ENCODE data around the gene KRT26.

The KRT26 gene

DNA sequence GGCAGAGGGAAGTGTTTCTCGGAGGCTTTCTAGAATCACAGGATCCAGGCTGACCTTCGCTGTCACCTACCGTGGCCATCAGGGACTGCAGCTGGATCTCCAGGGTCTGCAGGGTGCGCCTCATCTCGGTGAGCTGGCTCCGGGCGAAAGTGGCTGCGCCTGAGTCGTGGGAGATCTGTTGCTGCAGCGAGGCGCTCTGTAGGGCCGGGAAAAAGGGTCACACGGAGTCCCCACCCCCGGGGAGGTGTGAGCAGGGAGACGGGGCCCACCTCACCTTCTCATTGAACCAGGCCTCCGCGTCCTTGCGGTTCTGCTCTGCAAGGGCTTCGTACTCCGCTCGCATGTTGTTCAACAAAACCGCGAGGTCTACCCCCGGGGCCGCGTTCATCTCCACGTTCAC lies 24.8 kb upstream of the KRT26 start:
- Histone ChIP-seq H3K36me3 (ENCODE audit: low read length) (no peaks in the 10 kb centered on the region), H3K4me3 (ENCODE audit: insufficient read depth, low read length, poor library complexity, severe bottlenecking) (no peak overlapping the region), H3F3A (ENCODE audit: insufficient read depth) (no peaks in the 10 kb centered on the region), H4K20me1 (ENCODE audit: low read depth, low read length) (no peaks in the 10 kb centered on the region), H3K27ac (ENCODE audit: low read depth, low read length) (no peak overlapping the region), H3K79me2 (ENCODE audit: insufficient read depth, low read length) (no peaks in the 10 kb centered on the region), H3K9ac (ENCODE audit: low read length) (no peak overlapping the region), H3K4me2 (ENCODE audit: low read depth, low read length, poor library complexity, severe bottlenecking) (no peak overlapping the region), H3K9me2 (replicated peaks; ENCODE audit: insufficient read depth, low read length) (no peaks in the 10 kb centered on the region), H3K27me3 (ENCODE audit: low read length) (no peaks in the 10 kb centered on the region), H3K9me3 (ENCODE audit: insufficient read depth, low read length) (no peaks in the 10 kb centered on the region), H2AFZ (ENCODE audit: low read depth, low read length, severe bottlenecking) (no peak overlapping the region)
- TF ChIP-seq EZH2phosphoT487 (conservative IDR thresholded peaks at IDR 0.05; ENCODE audit: low read length), result no peak
- TF ChIP-seq, protein P1, sequence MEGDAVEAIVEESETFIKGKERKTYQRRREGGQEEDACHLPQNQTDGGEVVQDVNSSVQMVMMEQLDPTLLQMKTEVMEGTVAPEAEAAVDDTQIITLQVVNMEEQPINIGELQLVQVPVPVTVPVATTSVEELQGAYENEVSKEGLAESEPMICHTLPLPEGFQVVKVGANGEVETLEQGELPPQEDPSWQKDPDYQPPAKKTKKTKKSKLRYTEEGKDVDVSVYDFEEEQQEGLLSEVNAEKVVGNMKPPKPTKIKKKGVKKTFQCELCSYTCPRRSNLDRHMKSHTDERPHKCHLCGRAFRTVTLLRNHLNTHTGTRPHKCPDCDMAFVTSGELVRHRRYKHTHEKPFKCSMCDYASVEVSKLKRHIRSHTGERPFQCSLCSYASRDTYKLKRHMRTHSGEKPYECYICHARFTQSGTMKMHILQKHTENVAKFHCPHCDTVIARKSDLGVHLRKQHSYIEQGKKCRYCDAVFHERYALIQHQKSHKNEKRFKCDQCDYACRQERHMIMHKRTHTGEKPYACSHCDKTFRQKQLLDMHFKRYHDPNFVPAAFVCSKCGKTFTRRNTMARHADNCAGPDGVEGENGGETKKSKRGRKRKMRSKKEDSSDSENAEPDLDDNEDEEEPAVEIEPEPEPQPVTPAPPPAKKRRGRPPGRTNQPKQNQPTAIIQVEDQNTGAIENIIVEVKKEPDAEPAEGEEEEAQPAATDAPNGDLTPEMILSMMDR (IDR thresholded peaks at IDR 0.05; ENCODE audit: insufficient read depth, low read length, poor library complexity, severe bottlenecking), result no peak

DNA sequence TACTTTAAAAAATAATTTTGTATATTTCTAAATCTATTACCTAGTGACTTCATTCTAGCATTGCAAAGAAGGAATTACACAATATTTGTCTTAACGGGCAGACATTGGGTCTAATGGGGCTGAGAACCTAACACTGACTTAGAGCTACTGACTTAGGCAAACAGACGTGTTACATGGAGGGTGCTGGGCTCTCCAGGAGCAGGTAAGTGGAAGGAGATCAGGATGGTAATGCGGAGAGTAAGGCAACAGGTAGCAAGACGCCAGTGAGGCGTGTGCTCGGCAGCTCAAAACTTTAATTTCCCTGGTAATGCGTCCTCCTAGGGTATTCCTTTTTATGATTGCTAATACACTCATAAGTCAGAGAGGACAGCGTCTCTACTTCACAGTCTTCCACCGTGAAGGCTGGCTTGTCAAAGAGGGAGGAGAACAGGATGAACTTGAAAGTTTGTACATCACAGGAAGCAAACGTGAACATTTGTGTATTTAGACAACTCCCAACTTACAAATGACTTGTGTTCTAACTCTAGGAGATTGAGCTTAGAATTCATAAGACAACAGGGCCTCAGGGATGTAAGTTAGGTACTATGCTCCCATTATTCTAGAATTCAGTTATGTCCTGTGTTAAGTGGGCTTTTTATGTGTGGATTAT lies 23.1 kb upstream of the KRT26 start:
- Histone ChIP-seq H3K9me3 (ENCODE audit: insufficient read depth, low read length) (no peaks in the 10 kb centered on the region), H4K20me1 (ENCODE audit: low read depth, low read length) (no peaks in the 10 kb centered on the region), H3K4me3 (ENCODE audit: insufficient read depth, low read length, poor library complexity, severe bottlenecking) (no peak overlapping the region), H3K79me2 (ENCODE audit: insufficient read depth, low read length) (no peaks in the 10 kb centered on the region), H3F3A (ENCODE audit: insufficient read depth) (no peaks in the 10 kb centered on the region), H3K27ac (ENCODE audit: low read depth, low read length) (no peak overlapping the region), H2AFZ (ENCODE audit: low read depth, low read length, severe bottlenecking) (no peak overlapping the region), H3K9ac (ENCODE audit: low read length) (no peak overlapping the region), H3K4me2 (ENCODE audit: low read depth, low read length, poor library complexity, severe bottlenecking) (no peak overlapping the region), H3K27me3 (ENCODE audit: low read length) (no peaks in the 10 kb centered on the region), H3K36me3 (ENCODE audit: low read length) (no peaks in the 10 kb centered on the region), H3K9me2 (replicated peaks; ENCODE audit: insufficient read depth, low read length) (no peaks in the 10 kb centered on the region)
- TF ChIP-seq EZH2phosphoT487 (conservative IDR thresholded peaks at IDR 0.05; ENCODE audit: low read length), result no peak
- TF ChIP-seq, protein P1 (IDR thresholded peaks at IDR 0.05; ENCODE audit: insufficient read depth, low read length, poor library complexity, severe bottlenecking), result no peak

DNA sequence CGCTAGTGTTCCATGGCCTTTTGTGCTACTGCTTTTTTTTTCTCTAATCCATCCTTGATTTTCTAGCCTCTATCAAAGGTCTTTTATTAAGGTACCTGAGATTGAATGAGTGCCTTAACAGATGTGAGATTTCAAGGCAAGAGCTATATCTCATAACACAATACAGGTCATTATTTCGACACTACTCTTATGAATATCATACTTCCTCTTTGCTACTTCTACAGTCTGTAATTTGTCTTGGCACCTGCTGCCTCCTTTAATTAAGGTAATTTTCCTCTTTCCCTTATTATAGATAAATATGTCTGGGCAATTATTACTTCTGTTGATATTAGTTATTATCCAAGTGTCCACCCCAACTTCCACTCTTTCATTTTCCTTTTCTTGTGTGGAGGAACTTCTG lies 22.5 kb upstream of the KRT26 start:
- Histone ChIP-seq H2AFZ (ENCODE audit: low read depth, low read length, severe bottlenecking) (no peak overlapping the region), H3K27ac (ENCODE audit: low read depth, low read length) (no peak overlapping the region), H3K9me2 (replicated peaks; ENCODE audit: insufficient read depth, low read length) (no peaks in the 10 kb centered on the region), H3F3A (ENCODE audit: insufficient read depth) (no peaks in the 10 kb centered on the region), H3K4me2 (ENCODE audit: low read depth, low read length, poor library complexity, severe bottlenecking) (no peak overlapping the region), H3K4me3 (ENCODE audit: insufficient read depth, low read length, poor library complexity, severe bottlenecking) (no peak overlapping the region), H4K20me1 (ENCODE audit: low read depth, low read length) (no peaks in the 10 kb centered on the region), H3K36me3 (ENCODE audit: low read length) (no peaks in the 10 kb centered on the region), H3K79me2 (ENCODE audit: insufficient read depth, low read length) (no peaks in the 10 kb centered on the region), H3K9ac (ENCODE audit: low read length) (no peak overlapping the region), H3K9me3 (ENCODE audit: insufficient read depth, low read length) (no peaks in the 10 kb centered on the region), H3K27me3 (ENCODE audit: low read length) (no peaks in the 10 kb centered on the region)
- TF ChIP-seq EZH2phosphoT487 (conservative IDR thresholded peaks at IDR 0.05; ENCODE audit: low read length), result no peak
- TF ChIP-seq, protein P1 (IDR thresholded peaks at IDR 0.05; ENCODE audit: insufficient read depth, low read length, poor library complexity, severe bottlenecking), result no peak

Measured in SU-DHL-6 (cell line).